Lung (tissue), 12 donors: ENCODE measurements around the gene L2HGDH. TPM values are rescaled to one million over a fixed set of nuclear protein-coding genes. Genes with fewer than 3 reads are reported as not detected.

Source experiments
- ATAC-seq: fragments of 200-7000 bp; cut with Tn5 transposase; one replicate; pipeline ENCODE4 v1.9.1; 2020; ENCODE audit warnings: moderate number of reproducible peaks; ENCODE audit not compliant: insufficient read depth, low FRiP score
- DNase-seq, 3 donors: peaks; one replicate each; pipeline ENCODE4 v3.0.0-alpha.2; 2013 to 2017
- H3K27ac ChIP-seq, 2 donors: one replicate each; pipeline ENCODE4 v1.5.1; 2013; ENCODE audit warnings: mild to moderate bottlenecking in 2 of 2, moderate library complexity in 2 of 2, control low read depth in 1 of 2, inconsistent platforms in 1 of 2, low read depth in 1 of 2, low read length in 1 of 2
- H3K27me3 ChIP-seq, 3 donors: one replicate each; pipeline ENCODE4 v1.5.1; 2013; ENCODE audit warnings: low read length in 2 of 3; ENCODE audit not compliant: control insufficient read depth in 3 of 3, insufficient read depth in 3 of 3
- H3K36me3 ChIP-seq, 4 donors: one replicate each; pipeline ENCODE4 v1.5.1; 2013; ENCODE audit warnings: low read length in 4 of 4, mild to moderate bottlenecking in 1 of 4, moderate library complexity in 1 of 4; ENCODE audit not compliant: control insufficient read depth in 4 of 4, insufficient read depth in 4 of 4
- H3K4me1 ChIP-seq, 5 donors: one replicate each; pipeline ENCODE4 v1.5.1; 2013; ENCODE audit warnings: low read length in 5 of 5, mild to moderate bottlenecking in 2 of 5, moderate library complexity in 1 of 5; ENCODE audit not compliant: control insufficient read depth in 5 of 5, insufficient read depth in 5 of 5
- H3K4me3 ChIP-seq: one replicate; pipeline ENCODE4 v1.5.1; 2013; ENCODE audit warnings: mild to moderate bottlenecking, control low read depth, moderate library complexity
- H3K9ac ChIP-seq, 2 donors: one replicate each; pipeline ENCODE4 v1.5.1; 2013; ENCODE audit warnings: low read length in 2 of 2, control low read depth in 1 of 2; ENCODE audit not compliant: insufficient read depth in 1 of 2
- H3K9me3 ChIP-seq, 4 donors: one replicate each; pipeline ENCODE4 v1.5.1; 2013; ENCODE audit warnings: low read length in 3 of 4, mild to moderate bottlenecking in 1 of 4, moderate library complexity in 1 of 4; ENCODE audit not compliant: control insufficient read depth in 4 of 4, insufficient read depth in 3 of 4
- WGBS, 2 donors: extraction: QIAGEN DNeasy Blood & Tissue Kit; methylation state at CpG; one replicate each; pipeline ENCODE4 v1.1.7; 2013; 5-methylcytosine and 5-hydroxymethylcytosine counted together
- polyA plus RNA-seq, 2 donors: library from polyadenylated mRNA; stranded (reverse); fragments of 200-250 nt; gene quantifications; one replicate each; pipeline ENCODE4 v1.2.1, GENCODE V29; 2013
- total RNA-seq, 2 donors: library from RNA; depleted of rRNA in 1 of 2; stranded (reverse); fragments of >200 nt in 1 of 2; gene quantifications; one replicate each; pipeline ENCODE4 v1.2.1, GENCODE V29; 2014 to 2021
- TF ChIP-seq, protein P1 (sequence below): IDR thresholded peaks from 2 replicates; pipeline ENCODE4 v1.5.1; 2012; ENCODE audit warnings: mild to moderate bottlenecking; ENCODE audit errors: control extremely low read depth, extremely low read depth
- donor health status: control.
- donor health status: control.
- donor health status: Bipolar disorder and iron deficiency.
- donor health status: healthy.
- donor health status: DM: yes; HTN: yes; CAD: no.

The L2HGDH gene
- total and polyA plus RNA-seq, 4 donors = 1.5 to 7.0 (median 3.7) TPM

GRCh38 chr14:50350975-50351374 is 38.9 kb upstream of the L2HGDH start:
- H3K9me3 ChIP-seq = no peaks in the 10 kb centered on the region
- H3K9ac ChIP-seq = no peak overlapping the region
- H3K4me1 ChIP-seq = peaks cover 0 to 6% (median 4%) of the 10 kb centered on the region in 5 donors
- H3K36me3 ChIP-seq = no peaks in the 10 kb centered on the region
- 61 to 68% methylated on average over 2 of the region's 2 CpGs for WGBS, 2 donors
- TF ChIP-seq, protein P1, sequence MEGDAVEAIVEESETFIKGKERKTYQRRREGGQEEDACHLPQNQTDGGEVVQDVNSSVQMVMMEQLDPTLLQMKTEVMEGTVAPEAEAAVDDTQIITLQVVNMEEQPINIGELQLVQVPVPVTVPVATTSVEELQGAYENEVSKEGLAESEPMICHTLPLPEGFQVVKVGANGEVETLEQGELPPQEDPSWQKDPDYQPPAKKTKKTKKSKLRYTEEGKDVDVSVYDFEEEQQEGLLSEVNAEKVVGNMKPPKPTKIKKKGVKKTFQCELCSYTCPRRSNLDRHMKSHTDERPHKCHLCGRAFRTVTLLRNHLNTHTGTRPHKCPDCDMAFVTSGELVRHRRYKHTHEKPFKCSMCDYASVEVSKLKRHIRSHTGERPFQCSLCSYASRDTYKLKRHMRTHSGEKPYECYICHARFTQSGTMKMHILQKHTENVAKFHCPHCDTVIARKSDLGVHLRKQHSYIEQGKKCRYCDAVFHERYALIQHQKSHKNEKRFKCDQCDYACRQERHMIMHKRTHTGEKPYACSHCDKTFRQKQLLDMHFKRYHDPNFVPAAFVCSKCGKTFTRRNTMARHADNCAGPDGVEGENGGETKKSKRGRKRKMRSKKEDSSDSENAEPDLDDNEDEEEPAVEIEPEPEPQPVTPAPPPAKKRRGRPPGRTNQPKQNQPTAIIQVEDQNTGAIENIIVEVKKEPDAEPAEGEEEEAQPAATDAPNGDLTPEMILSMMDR = no peak
- H3K27ac ChIP-seq = no peak overlapping the region
- no peaks in the 10 kb centered on the region for H3K27me3 ChIP-seq
- H3K4me3 ChIP-seq = no peak overlapping the region
- ATAC-seq (no peak), DNase-seq (no peak)

- Histone ChIP-seq H3K9ac (no peak overlapping the region), H3K9me3 (no peaks in the 10 kb centered on the region), H3K4me3 (no peak overlapping the region), H3K4me1 (peaks cover 0 to 13% (median 4%) of the 10 kb centered on the region in 5 donors), H3K27me3 (no peaks in the 10 kb centered on the region), H3K27ac (no peak overlapping the region), H3K36me3 (no peaks in the 10 kb centered on the region)
- no peak for ATAC-seq
- no peak for DNase-seq
- TF ChIP-seq, protein P1 = no peak
Measured at GRCh38 chr14:50348933-50349332, 36.9 kb upstream of the L2HGDH start.

- ATAC-seq = no peak
- no peaks in the 10 kb centered on the region for H3K27me3 ChIP-seq
- H3K27ac ChIP-seq = no peak overlapping the region
- H3K9me3 ChIP-seq = no peaks in the 10 kb centered on the region
- no peak overlapping the region for H3K4me3 ChIP-seq
- no peaks in the 10 kb centered on the region for H3K36me3 ChIP-seq
- no peak overlapping the region for H3K9ac ChIP-seq
- H3K4me1 ChIP-seq = peaks cover 0 to 22% (median 6%) of the 10 kb centered on the region in 5 donors
- whole genome bisulfite sequencing, 2 donors = 61 to 96% methylated on average over 1 of the region's 1 CpG
- no peak for DNase-seq
- TF ChIP-seq, protein P1 = no peak
Measured at GRCh38 chr14:50347521-50347920, 35.5 kb upstream of the L2HGDH start.

- WGBS, 2 donors = 55 to 66% methylated on average over 6 of the region's 6 CpGs
- DNase-seq (peak in 2 of 3 donors; percentile 41 to 54), ATAC-seq (no peak)
- Histone ChIP-seq H3K9ac (no peak overlapping the region), H3K27me3 (no peaks in the 10 kb centered on the region), H3K4me1 (peaks cover 0 to 32% (median 6%) of the 10 kb centered on the region in 5 donors), H3K36me3 (no peaks in the 10 kb centered on the region), H3K4me3 (no peak overlapping the region), H3K27ac (peak overlapping the region in 1 of 2 donors; percentile 10), H3K9me3 (no peaks in the 10 kb centered on the region)
- TF ChIP-seq, protein P1 = no peak
Measured at GRCh38 chr14:50345846-50346422, 33.9 kb upstream of the L2HGDH start.
